K562 (cell line): Measurements from ENCODE around the gene ZNF407. TPM values are rescaled to one million over a fixed set of nuclear protein-coding genes. Genes with fewer than 3 reads are reported as not detected.

Source experiments
- ATAC-seq: fragments of 200-7000 bp; cut with Tn5 transposase; 3 replicates; pipeline ENCODE4 v1.9.1; 2020; ENCODE audit warnings: moderate library complexity
- Bru-seq: library from RNA; stranded (reverse); fragments of 400-500 nt; gene quantifications from one replicate; lab custom pipeline; 2021; lab: Mats Ljungman, UMichigan
- BruChase-seq, 2 experiments: library from RNA; stranded (reverse); fragments of 400-500 nt; gene quantifications; one replicate each; lab custom pipeline; 2021; lab: Mats Ljungman, UMichigan
- BruUV-seq: library from RNA; stranded (reverse); fragments of 400-500 nt; replicated peaks from 2 replicates; lab custom pipeline; 2021; lab: Mats Ljungman, UMichigan
- CTCF ChIA-PET: fragments of 300-600 bp; formaldehyde crosslinking; extraction: SDS; loops from one replicate; lab custom pipeline; 2021; ENCODE audit warnings: low intra/inter-chr PET ratio; lab: Yijun Ruan, JAX
- POLR2A ChIA-PET: fragments of 300-600, 350-650 bp; sonication (Branson Sonifier 250); formaldehyde crosslinking; extraction: SDS; loops from one replicate; lab custom pipeline; 2021; ENCODE audit warnings: antibody characterized with exemption, inconsistent platforms; lab: Yijun Ruan, JAX
- DNase-seq, 4 experiments: peaks; one replicate each; pipeline versions ENCODE4 v3.0.0 to v3.0.0-alpha.2; 2011 to 2018; ENCODE audit warnings: low spot score in 3 of 4, mixed read lengths in 3 of 4; ENCODE audit errors: extremely low read depth in 1 of 4
- FAIRE-seq: peaks from 2 replicates; lab custom pipeline; 2011; peaks lifted over from hg19 to GRCh38; lab: Jason Lieb, UNC
- H2AFZ ChIP-seq: 2 replicates; pipeline ENCODE4 v1.6.0; 2011; ENCODE audit warnings: low read depth, low read length, control low read depth, inconsistent platforms
- H3K27ac ChIP-seq: fragments of 200-600 bp; 3 replicates; pipeline ENCODE4 v1.8.0; 2011; ENCODE audit warnings: low read depth, mild to moderate bottlenecking, control low read depth, inconsistent platforms, low read length, moderate library complexity, mixed read lengths; ENCODE audit errors: extremely low read depth
- H3K27me3 ChIP-seq, 2 experiments: fragments of 300-600 bp in 1 of 2; 2 replicates in 1 of 2; 3 replicates in 1 of 2; pipeline versions ENCODE4 v1.6.0 to v1.8.0; 2011; ENCODE audit warnings: inconsistent platforms in 2 of 2, low read length in 2 of 2, mild to moderate bottlenecking in 1 of 2, mixed read lengths in 1 of 2, moderate library complexity in 1 of 2; ENCODE audit not compliant: control insufficient read depth in 2 of 2, insufficient read depth in 2 of 2
- H3K36me3 ChIP-seq: fragments of 300-600 bp; 3 replicates; pipeline ENCODE4 v1.8.0; 2011; ENCODE audit warnings: mild to moderate bottlenecking, low read length, inconsistent platforms; ENCODE audit not compliant: control insufficient read depth, insufficient read depth
- H3K4me1 ChIP-seq, 2 experiments: fragments of 200-600 bp in 1 of 2; replicated peaks in 1 of 2; 2 replicates in 1 of 2; 3 replicates in 1 of 2; pipeline versions ENCODE4 v1.5.1 to v1.8.0; 2011; ENCODE audit warnings: inconsistent platforms in 2 of 2, low read length in 2 of 2, mild to moderate bottlenecking in 1 of 2, mixed read lengths in 1 of 2, moderate library complexity in 1 of 2; ENCODE audit not compliant: control insufficient read depth in 2 of 2, insufficient read depth in 2 of 2
- H3K4me2 ChIP-seq: 2 replicates; pipeline ENCODE4 v1.6.1; 2011; ENCODE audit warnings: low read length, control low read depth, inconsistent platforms, mixed read lengths; ENCODE audit not compliant: insufficient read depth
- H3K4me3 ChIP-seq: fragments of 200-600 bp; sonication (generic), shearing (Covaris generic); 2 replicates; pipeline ENCODE4 v1.5.1; 2016; ENCODE audit warnings: control low read depth, inconsistent platforms
- H3K79me2 ChIP-seq: fragments of 200-600 bp; 3 replicates; pipeline ENCODE4 v1.8.0; 2011; ENCODE audit warnings: low read length, inconsistent platforms; ENCODE audit not compliant: control insufficient read depth, insufficient read depth
- H3K9ac ChIP-seq, 2 experiments: 2 replicates each; pipeline versions ENCODE4 v1.6.0 to v1.6.1; 2011; ENCODE audit warnings: low read depth in 2 of 2, low read length in 2 of 2, control low read depth in 1 of 2, inconsistent platforms in 1 of 2, mild to moderate bottlenecking in 1 of 2, mixed read lengths in 1 of 2; ENCODE audit not compliant: insufficient read depth in 1 of 2
- H3K9me1 ChIP-seq: one replicate; pipeline ENCODE4 v1.6.0; 2011; ENCODE audit warnings: inconsistent platforms, mild to moderate bottlenecking, low read length, moderate library complexity; ENCODE audit not compliant: control insufficient read depth, insufficient read depth
- H3K9me3 ChIP-seq: replicated peaks from 2 replicates; pipeline ENCODE4 v1.5.1; 2011; ENCODE audit warnings: low read depth, low read length, inconsistent platforms; ENCODE audit not compliant: control insufficient read depth, insufficient read depth
- H4K20me1 ChIP-seq: replicated peaks from 2 replicates; pipeline ENCODE4 v1.6.1; 2011; ENCODE audit warnings: low read length, inconsistent platforms, mixed read lengths; ENCODE audit not compliant: control insufficient read depth, insufficient read depth
- ADNP ChIP-seq: fragments of 200-800 bp; sonication (Bioruptor generic); IDR thresholded peaks from 2 replicates; pipeline ENCODE4 v1.6.1; 2016; ENCODE audit warnings: missing genetic modification characterization, missing compliant biosample characterization
- ATF1 ChIP-seq, 2 experiments: fragments of 450-650 bp in 1 of 2; IDR thresholded peaks; 2 replicates each; pipeline ENCODE4 v1.6.1; 2016; ENCODE audit warnings: missing compliant biosample characterization in 1 of 2, missing genetic modification characterization in 1 of 2
- CHAMP1 ChIP-seq: fragments of 450-650 bp; IDR thresholded peaks from 2 replicates; pipeline ENCODE4 v1.6.1; 2016; ENCODE audit warnings: mild to moderate bottlenecking
- CXXC5 ChIP-seq: fragments of 250-450 bp; sonication (Bioruptor Pico); IDR thresholded peaks from 2 replicates; pipeline ENCODE4 v1.8.0; 2022; ENCODE audit warnings: inconsistent platforms, mild to moderate bottlenecking, moderate library complexity
- RFX7 ChIP-seq: fragments of 250-450 bp; sonication (Bioruptor Pico); IDR thresholded peaks from 2 replicates; pipeline ENCODE4 v1.5.1; 2021; ENCODE audit warnings: mild to moderate bottlenecking
- SMARCB1 ChIP-seq: IDR thresholded peaks from 2 replicates; pipeline ENCODE4 v1.6.1; 2011; ENCODE audit warnings: improper control_type of control experiment, low read depth; ENCODE audit not compliant: insufficient read length
- SNIP1 ChIP-seq: fragments of 450-650 bp; IDR thresholded peaks from 2 replicates; pipeline ENCODE4 v1.7.1; 2017; ENCODE audit warnings: low read depth, mild to moderate bottlenecking
- ZBTB7A ChIP-seq: IDR thresholded peaks from 2 replicates; pipeline ENCODE4 v1.6.1; 2011; ENCODE audit warnings: low read depth, mild to moderate bottlenecking, low read length, moderate library complexity, borderline replicate concordance; ENCODE audit not compliant: control insufficient read depth
- WGBS: fragments of 100-300 bp; shearing (Covaris generic); methylation state at CpG from one replicate; pipeline ENCODE4 v1.1.6; 2016; ENCODE audit warnings: low coverage, mixed read lengths; ENCODE audit not compliant: insufficient coverage; ENCODE audit errors: missing lambda C conversion rate; 5-methylcytosine and 5-hydroxymethylcytosine counted together
- in situ Hi-C: fragments of 300-500 bp; cut with MboI; formaldehyde crosslinking; loops from 4 replicates; pipeline ENCODE4 v1.15.0; 2018; ENCODE audit warnings: inconsistent platforms, mixed read lengths
- intact Hi-C: fragments of 100-400 bp; cut with micrococcal nuclease; formaldehyde crosslinking; loops from 2 replicates; pipeline ENCODE4 v1.14.2; 2022
- long read RNA-seq, 3 experiments: library from polyadenylated mRNA in 2 of 3; library from RNA in 1 of 3; unstranded in 2 of 3; stranded (forward) in 1 of 3; transcript quantifications; one replicate each; pipeline ENCODE4 v2.0.0, GENCODE V29; 2019 to 2022
- polyA minus RNA-seq, 3 experiments: library from RNA; depleted of rRNA, polyadenylated mRNA; stranded (reverse); fragments of >200 nt; gene quantifications; 2 replicates each; pipeline ENCODE4 v1.2.3, GENCODE V29; 2011
- polyA plus RNA-seq, 8 experiments: library from polyadenylated mRNA; depleted of rRNA in 4 of 8; stranded (reverse) in 5 of 8; unstranded in 3 of 8; fragments of >200 nt; fragmentation: Nextera tagmentation in 2 of 8; fragmentation: Illumina TruSeq in 1 of 8; extraction: Ambion mirVana in 2 of 8; extraction: Trizol in 1 of 8; gene quantifications; 2 replicates each; pipeline versions ENCODE4 v1.2.1 to v1.2.3, GENCODE V29; 2011 to 2014; ENCODE audit warnings: inconsistent platforms in 1 of 8, missing spikeins in 1 of 8
- total RNA-seq, 7 experiments: library from RNA; depleted of rRNA in 6 of 7; stranded (reverse); fragments of >200 nt in 6 of 7; fragmentation: Illumina TruSeq in 2 of 7; extraction: Trizol in 2 of 7; gene quantifications; 2 replicates each; pipeline versions ENCODE4 v1.2.1 to v1.2.3, GENCODE V29; 2011 to 2021; ENCODE audit warnings: low replicate concordance in 1 of 7

The ZNF407 gene, protein sequence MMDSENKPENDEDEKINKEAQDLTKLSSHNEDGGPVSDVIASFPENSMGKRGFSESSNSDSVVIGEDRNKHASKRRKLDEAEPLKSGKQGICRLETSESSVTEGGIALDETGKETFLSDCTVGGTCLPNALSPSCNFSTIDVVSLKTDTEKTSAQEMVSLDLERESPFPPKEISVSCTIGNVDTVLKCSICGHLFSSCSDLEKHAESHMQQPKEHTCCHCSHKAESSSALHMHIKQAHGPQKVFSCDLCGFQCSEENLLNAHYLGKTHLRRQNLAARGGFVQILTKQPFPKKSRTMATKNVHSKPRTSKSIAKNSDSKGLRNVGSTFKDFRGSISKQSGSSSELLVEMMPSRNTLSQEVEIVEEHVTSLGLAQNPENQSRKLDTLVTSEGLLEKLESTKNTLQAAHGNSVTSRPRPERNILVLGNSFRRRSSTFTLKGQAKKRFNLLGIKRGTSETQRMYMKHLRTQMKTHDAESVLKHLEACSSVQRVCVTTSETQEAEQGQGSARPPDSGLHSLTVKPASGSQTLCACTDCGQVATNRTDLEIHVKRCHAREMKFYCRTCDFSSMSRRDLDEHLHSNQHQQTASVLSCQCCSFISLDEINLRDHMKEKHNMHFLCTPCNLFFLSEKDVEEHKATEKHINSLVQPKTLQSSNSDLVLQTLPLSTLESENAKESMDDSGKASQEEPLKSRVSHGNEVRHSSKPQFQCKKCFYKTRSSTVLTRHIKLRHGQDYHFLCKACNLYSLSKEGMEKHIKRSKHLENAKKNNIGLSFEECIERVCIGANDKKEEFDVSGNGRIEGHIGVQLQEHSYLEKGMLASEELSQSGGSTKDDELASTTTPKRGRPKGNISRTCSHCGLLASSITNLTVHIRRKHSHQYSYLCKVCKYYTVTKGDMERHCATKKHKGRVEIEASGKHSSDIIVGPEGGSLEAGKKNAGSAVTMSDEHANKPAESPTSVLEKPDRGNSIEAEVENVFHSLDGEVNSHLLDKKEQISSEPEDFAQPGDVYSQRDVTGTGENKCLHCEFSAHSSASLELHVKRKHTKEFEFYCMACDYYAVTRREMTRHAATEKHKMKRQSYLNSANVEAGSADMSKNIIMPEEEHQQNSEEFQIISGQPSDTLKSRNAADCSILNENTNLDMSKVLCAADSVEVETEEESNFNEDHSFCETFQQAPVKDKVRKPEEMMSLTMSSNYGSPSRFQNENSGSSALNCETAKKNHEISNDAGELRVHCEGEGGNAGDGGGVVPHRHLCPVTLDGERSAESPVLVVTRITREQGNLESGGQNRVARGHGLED (N-terminal part only)
- 8.9 and 32.8 TPM in 2 replicates for total RNA-seq (2011; cell fraction: chromatin; rRNA removed; ENCODE audit: low replicate concordance)
- 6.5 and 12.2 TPM in 2 replicates for total RNA-seq (2011; cell fraction: nucleolus; rRNA removed)
- total RNA-seq (2011; cell fraction: nucleoplasm; rRNA removed): 11.3 and 12.0 TPM in 2 replicates
- total RNA-seq (2014; rRNA removed) (5.0 and 5.3 TPM in 2 replicates), total RNA-seq (2014; rRNA removed; fragmentation: Illumina TruSeq; extraction: Trizol) (5.2 and 5.5 TPM in 2 replicates), total RNA-seq (2015; rRNA removed; fragmentation: Illumina TruSeq; extraction: Trizol) (5.2 and 5.4 TPM in 2 replicates), total RNA-seq (2021) (4.8 and 5.1 TPM in 2 replicates), polyA plus RNA-seq (2011; rRNA removed) (1.9 and 2.2 TPM in 2 replicates), polyA plus RNA-seq (2014; fragmentation: Illumina TruSeq; extraction: Trizol) (2.3 and 2.4 TPM in 2 replicates), polyA plus RNA-seq (2014; fragmentation: Nextera tagmentation; extraction: Ambion mirVana) (under 1 TPM; 0.21 to 0.77 TPM), polyA plus RNA-seq (2014; rRNA removed) (2.0 and 2.6 TPM in 2 replicates), polyA minus RNA-seq (2011; rRNA and poly(A)+ RNA removed) (18.6 and 22.3 TPM in 2 replicates), Bru-seq, nascent RNA (percentile 55 among the genes with signal in this experiment), BruChase-seq, experiment 1, labeled RNA remaining after a 2-hour chase (percentile 59 among the genes with signal in this experiment), BruChase-seq, experiment 2, labeled RNA remaining after a 6-hour chase (percentile 59 among the genes with signal in this experiment)
- polyA plus RNA-seq (2011; cell fraction: cytosol; rRNA removed): 1.2 and 1.8 TPM in 2 replicates
- 3.3 and 4.2 TPM in 2 replicates for polyA plus RNA-seq (2011; cell fraction: nucleus; rRNA removed)
- polyA plus RNA-seq (2012): 1.5 and 2.2 TPM in 2 replicates
- 3.2 and 6.1 TPM in 2 replicates for polyA minus RNA-seq (2011; cell fraction: cytosol; rRNA and poly(A)+ RNA removed)
- 31.0 and 42.1 TPM in 2 replicates for polyA minus RNA-seq (2011; cell fraction: nucleus; rRNA and poly(A)+ RNA removed)
- long read RNA-seq, experiment 1, full-length matches to known transcripts: 7 of 9 reads
- long read RNA-seq, experiment 1, partial matches to known transcripts: 2 of 9 reads
- long read RNA-seq, experiment 1, other reads (novel, unspliced or antisense): 0 of 9 reads
- long read RNA-seq, experiment 2, full-length matches to known transcripts: 4 of 6 reads
- long read RNA-seq, experiment 2, partial matches to known transcripts: 0 of 6 reads
- long read RNA-seq, experiment 2, other reads (novel, unspliced or antisense): 2 of 6 reads
- long read RNA-seq, experiment 3, partial matches to known transcripts: 0 of 1 reads
- long read RNA-seq, experiment 3, other reads (novel, unspliced or antisense): 1 of 1 reads

GRCh38 chr18:74597662-74598349 is at the start of gene ZNF407:
Gene ZNF407, plus strand, starts transcription at chr18:74597870. Its CDS starts 33,150 bp downstream, at chr18:74631020.
- WGBS: under 1% methylated on average over 25 of the region's 64 CpGs
- CTCF ChIA-PET: no interaction called here
- POLR2A ChIA-PET: interaction anchor here (0.7 to 0.8 kb wide), 2 partner anchors 10 to 169 kb away, joined by 3 read pairs; no protein-coding TSS in a partner anchor
- TF ChIP-seq SNIP1: no peak
- TF ChIP-seq CXXC5 (CRISPR knock-in tag): 0 out of 2 replicates have a peak, but pooled peaks have one; percentile 17
- TF ChIP-seq RFX7 (CRISPR knock-in tag): no peak
- no peak for TF ChIP-seq ATF1 (CRISPR knock-in tag; IDR thresholded peaks at IDR 0.05)
- TF ChIP-seq ATF1 (tag; IDR thresholded peaks at IDR 0.05): no peak
- TF ChIP-seq ZBTB7A: no peak
- no peak for TF ChIP-seq ADNP (tag)
- TF ChIP-seq SMARCB1: no peak
- no peak for TF ChIP-seq CHAMP1

More at GRCh38 chr18:74597662-74598349, at the start of gene ZNF407:
- peak; percentile 83 to 89 (median 85) for DNase-seq
- BruUV-seq: no TSS peak
- Histone ChIP-seq H3K4me1 (peaks cover 4 to 13% of the 10 kb centered on the region in 2 experiments; a peak in 2 of 5 replicates), H3K9ac (peak within 1 kb of the TSS; percentile 87 to 95), H2AFZ (peak within 1 kb of the TSS; percentile 96), H3K4me2 (peak within 1 kb of the TSS; percentile 84), H3K4me3 (peak within 1 kb of the TSS; percentile 90), H3K27me3 (no peaks in the 10 kb centered on the region), H3K9me3 (no peaks in the 10 kb centered on the region), H3K9me1 (no peaks in the 10 kb centered on the region), H3K79me2 (peaks cover 38% of the 10 kb centered on the region), H3K27ac (peak within 1 kb of the TSS; percentile 92), H3K36me3 (no peaks in the 10 kb centered on the region), H4K20me1 (no peaks in the 10 kb centered on the region)
- intact Hi-C loops: no loop called here
- in situ Hi-C loops: no loop called here
- FAIRE-seq: peak; percentile 92
- ATAC-seq: peak; percentile 93
